GM12878 (cell line): ENCODE data around the gene ETNK1. TPM values are rescaled to one million over a fixed set of nuclear protein-coding genes. Genes with fewer than 3 reads are reported as not detected.

Experiments used
- ATAC-seq: fragments of 200-7000 bp; cut with Tn5 transposase; 3 replicates; pipeline ENCODE4 v1.9.1; 2020; ENCODE audit warnings: mild to moderate bottlenecking, moderate library complexity
- BruUV-seq: library from RNA; stranded (reverse); fragments of 400-500 nt; replicated peaks from 2 replicates; lab custom pipeline; 2021; lab: Mats Ljungman, UMichigan
- CTCF ChIA-PET: fragments of 300-600 bp; sonication (Branson Sonifier 250); formaldehyde crosslinking; extraction: SDS; loops from one replicate; lab custom pipeline; 2021; ENCODE audit warnings: inconsistent platforms; lab: Yijun Ruan, JAX
- POLR2A ChIA-PET: fragments of 350-600 bp; formaldehyde crosslinking; extraction: SDS; loops from one replicate; lab custom pipeline; 2021; ENCODE audit warnings: inconsistent platforms; lab: Charles Lee
- RAD21 ChIA-PET: fragments of 300-600 bp; sonication (Branson Sonifier 250); formaldehyde crosslinking; loops from one replicate; lab custom pipeline; 2023; ENCODE audit warnings: antibody characterized with exemption; ENCODE audit not compliant: unreplicated experiment; lab: Charles Lee
- SMC1A ChIA-PET: fragments of 300-600 bp; sonication (Branson Sonifier 250); formaldehyde crosslinking; loops from one replicate; lab custom pipeline; 2023; ENCODE audit not compliant: unreplicated experiment, uncharacterized antibody; lab: Charles Lee
- DNase-seq: peaks from one replicate; pipeline ENCODE4 v3.0.0-alpha.2; 2011; ENCODE audit warnings: low read depth, low spot score
- FAIRE-seq: peaks from 3 replicates; lab custom pipeline; 2011; peaks lifted over from hg19 to GRCh38; lab: Jason Lieb, UNC
- H2AFZ ChIP-seq: 2 replicates; pipeline ENCODE4 v1.6.0; 2011; ENCODE audit warnings: low read depth, low read length, control low read depth; ENCODE audit not compliant: control insufficient read depth
- H3K27ac ChIP-seq: 2 replicates; pipeline ENCODE4 v1.5.1; 2011; ENCODE audit warnings: control low read depth; ENCODE audit not compliant: control insufficient read depth, insufficient read depth
- H3K27me3 ChIP-seq, 2 experiments: replicated peaks in 1 of 2; 2 replicates each; pipeline versions ENCODE4 v1.6.0 to v1.6.1; 2011; ENCODE audit warnings: low read length in 1 of 2; ENCODE audit not compliant: control insufficient read depth in 2 of 2, insufficient read depth in 2 of 2
- H3K36me3 ChIP-seq, 2 experiments: 2 replicates each; pipeline ENCODE4 v1.5.1; 2011; ENCODE audit warnings: low read length in 1 of 2; ENCODE audit not compliant: control insufficient read depth in 2 of 2, insufficient read depth in 2 of 2
- H3K4me1 ChIP-seq: 2 replicates; pipeline ENCODE4 v1.6.1; 2011; ENCODE audit warnings: mild to moderate bottlenecking, low read length, moderate library complexity, mixed read lengths; ENCODE audit not compliant: control insufficient read depth, insufficient read depth
- H3K4me2 ChIP-seq: 2 replicates; pipeline ENCODE4 v1.6.0; 2011; ENCODE audit warnings: control low read depth; ENCODE audit not compliant: control insufficient read depth, insufficient read depth
- H3K4me3 ChIP-seq: fragments of 200-600 bp; sonication (generic); 2 replicates; pipeline ENCODE4 v1.5.1; 2016
- H3K79me2 ChIP-seq: 2 replicates; pipeline ENCODE4 v1.6.0; 2011; ENCODE audit warnings: low read length; ENCODE audit not compliant: control insufficient read depth, insufficient read depth
- H3K9ac ChIP-seq: 2 replicates; pipeline ENCODE4 v1.8.0; 2011; ENCODE audit warnings: low read length, control low read depth, mixed read lengths; ENCODE audit not compliant: control insufficient read depth, insufficient read depth
- H3K9me3 ChIP-seq: replicated peaks from 3 replicates; pipeline ENCODE4 v1.5.1; 2011; ENCODE audit warnings: mild to moderate bottlenecking, low read length; ENCODE audit not compliant: control insufficient read depth, insufficient read depth
- H4K20me1 ChIP-seq: 2 replicates; pipeline ENCODE4 v1.6.0; 2011; ENCODE audit not compliant: control insufficient read depth, insufficient read depth
- BCLAF1 ChIP-seq: fragments of 450-650 bp; IDR thresholded peaks from 2 replicates; pipeline ENCODE4 v1.6.1; 2017; ENCODE audit warnings: antibody characterized with exemption, mild to moderate bottlenecking, moderate library complexity
- CEBPB ChIP-seq, 2 experiments: fragments of 150-350 bp in 1 of 2; IDR thresholded peaks; 2 replicates each; pipeline ENCODE4 v1.6.1; 2012 to 2014; ENCODE audit warnings: low read depth in 2 of 2, low read length in 2 of 2, borderline replicate concordance in 1 of 2, inconsistent platforms in 1 of 2
- CREM ChIP-seq: IDR thresholded peaks from 2 replicates; pipeline ENCODE4 v1.6.1; 2014; ENCODE audit warnings: antibody characterized with exemption, low read depth
- MEF2A ChIP-seq: IDR thresholded peaks from 2 replicates; pipeline ENCODE4 v1.6.1; 2011; ENCODE audit warnings: low read depth, mild to moderate bottlenecking, low read length, moderate library complexity; ENCODE audit not compliant: insufficient read depth
- NFXL1 ChIP-seq: fragments of 450-650 bp; IDR thresholded peaks from 2 replicates; pipeline ENCODE4 v1.6.1; 2017; ENCODE audit warnings: antibody characterized with exemption, mild to moderate bottlenecking, borderline replicate concordance
- NR2C2 ChIP-seq: IDR thresholded peaks from 2 replicates; pipeline ENCODE4 v1.6.1; 2011; ENCODE audit warnings: borderline replicate concordance, low read depth; ENCODE audit not compliant: control insufficient read depth, insufficient read length
- PKNOX1 ChIP-seq: fragments of 450-650 bp; IDR thresholded peaks from 2 replicates; pipeline ENCODE4 v1.6.1; 2016; ENCODE audit warnings: mild to moderate bottlenecking
- SIX5 ChIP-seq: IDR thresholded peaks from 2 replicates; pipeline ENCODE4 v1.6.1; 2011; ENCODE audit warnings: mild to moderate bottlenecking, low read depth, low read length, moderate library complexity; ENCODE audit not compliant: severe bottlenecking
- SMARCA5 ChIP-seq: fragments of 450-650 bp; IDR thresholded peaks from 2 replicates; pipeline ENCODE4 v1.6.1; 2017; ENCODE audit warnings: mild to moderate bottlenecking
- STAT1 ChIP-seq: fragments of 450-650 bp; conservative IDR thresholded peaks from 2 replicates; pipeline ENCODE4 v1.6.1; 2014; ENCODE audit warnings: antibody characterized with exemption, mild to moderate bottlenecking
- ZBTB11 ChIP-seq: fragments of 450-650 bp; formaldehyde crosslinking; IDR thresholded peaks from 2 replicates; pipeline ENCODE4 v1.5.0; 2022; ENCODE audit warnings: mild to moderate bottlenecking, missing genetic modification characterization
- ZNF217 ChIP-seq: fragments of 450-650 bp; IDR thresholded peaks from 2 replicates; pipeline ENCODE4 v1.6.1; 2017; ENCODE audit warnings: antibody characterized with exemption, mild to moderate bottlenecking
- ZNF687 ChIP-seq: fragments of 450-650 bp; IDR thresholded peaks from 2 replicates; pipeline ENCODE4 v1.6.1; 2017; ENCODE audit warnings: mild to moderate bottlenecking, moderate library complexity
- WGBS: methylation state at CpG from one replicate; pipeline ENCODE4 v1.1.6; 2016; ENCODE audit warnings: low lambda C conversion rate; ENCODE audit not compliant: insufficient replicate concordance, insufficient coverage; ENCODE audit errors: missing lambda C conversion rate; 5-methylcytosine and 5-hydroxymethylcytosine counted together
- in situ Hi-C: fragments of 300-500 bp; cut with MboI; formaldehyde crosslinking; loops from 9 replicates; pipeline ENCODE4 v1.14.3; 2018; ENCODE audit warnings: mixed read lengths
- intact Hi-C: fragments of 100-400 bp; cut with micrococcal nuclease; formaldehyde crosslinking; loops from one replicate; pipeline ENCODE4 v1.14.2; 2022; ENCODE audit not compliant: unreplicated experiment
- polyA plus RNA-seq, 11 experiments: library from polyadenylated mRNA; depleted of rRNA in 4 of 11; unstranded in 6 of 11; stranded (reverse) in 5 of 11; fragments of >200 nt; fragmentation: Nextera tagmentation in 4 of 11; fragmentation: Illumina TruSeq in 1 of 11; extraction: Ambion mirVana in 4 of 11; extraction: Trizol in 1 of 11; gene quantifications; 1 replicate in 1 of 11; 2 replicates in 10 of 11; pipeline versions ENCODE4 v1.2.1 to v1.2.3, GENCODE V29; 2011 to 2016; ENCODE audit warnings: inconsistent platforms in 2 of 11, missing spikeins in 2 of 11, low read depth in 1 of 11
- total RNA-seq, 4 experiments: library from RNA; depleted of rRNA in 3 of 4; stranded (reverse); fragments of >200 nt in 3 of 4; fragmentation: Illumina TruSeq in 1 of 4; extraction: Trizol in 1 of 4; gene quantifications; 2 replicates each; pipeline versions ENCODE4 v1.2.1 to v1.2.3, GENCODE V29; 2013 to 2021

The ETNK1 gene
- total and polyA plus RNA-seq, 10 of the 15 experiments (the other 5 are each of a cell fraction or from before 2014, with no cell fraction given) = 12.3 to 69.4 (median 34.2) TPM

GRCh38 chr12:22577667-22578066, 47.3 kb upstream of the ETNK1 start:
- H3K9ac ChIP-seq = no peak overlapping the region
- TF ChIP-seq CEBPB (IDR thresholded peaks at IDR 0.05; ENCODE audit: borderline replicate concordance in 1 of 2, low read depth in 2 of 2, low read length in 2 of 2) (no peak), BCLAF1 (no peak), NR2C2 (no peak), SIX5 (no peak), MEF2A (no peak), NFXL1 (no peak), SMARCA5 (no peak), ZNF687 (no peak), CREM (no peak), PKNOX1 (no peak), ZNF217 (no peak), STAT1 (no peak), ZBTB11 (CRISPR knock-in tag) (no peak)
- TF ChIP-seq, all 136 proteins: peak for 0
- no peaks in the 10 kb centered on the region for H3K27me3 ChIP-seq
- SMC1A ChIA-PET = interaction anchor here (1.1 kb wide), 1 partner anchor 16 kb away, joined by 4 read pairs; no protein-coding TSS in a partner anchor
- in situ Hi-C loops (no loop called here), intact Hi-C loops (no loop called here)
- RAD21 ChIA-PET = no interaction called here
- ATAC-seq (no peak), DNase-seq (no peak), FAIRE-seq (no peak)
- POLR2A ChIA-PET = no interaction called here
- no peak overlapping the region for H3K4me3 ChIP-seq
- no peaks in the 10 kb centered on the region for H3K79me2 ChIP-seq
- no peak overlapping the region for H3K27ac ChIP-seq
- H3K36me3 ChIP-seq = no peaks in the 10 kb centered on the region
- H2AFZ ChIP-seq = no peak overlapping the region
- no peaks in the 10 kb centered on the region for H3K4me1 ChIP-seq
- no peak overlapping the region for H3K4me2 ChIP-seq
- BruUV-seq = no TSS peak
- 81% methylated on average over 1 of the region's 1 CpG for WGBS
- H4K20me1 ChIP-seq = no peaks in the 10 kb centered on the region
- H3K9me3 ChIP-seq = no peaks in the 10 kb centered on the region
- CTCF ChIA-PET = no interaction called here
